ENCODE data around the gene AQP1. TPM values are rescaled to one million over a fixed set of nuclear protein-coding genes. Genes with fewer than 3 reads are reported as not detected.

AQP1 gene
- total RNA-seq, 1 experiment from 2014 or later: 0.52 TPM

GRCh38 chr7:30864101-30864500, 47.6 kb upstream of the AQP1 start:
- intact Hi-C loops (cut with micrococcal nuclease; ENCODE audit: unreplicated experiment): no loop called here
- no peak overlapping the region for H3K4me3 ChIP-seq (ENCODE audit: low read depth, low read length)
- ChIA-PET POLR2A (no interaction called here), CTCF (no interaction called here)
- no peaks in the 10 kb centered on the region for H3K36me3 Mint-ChIP-seq (ENCODE audit: insufficient read depth, unreplicated experiment)
- no peak for TF ChIP-seq CTCF (IDR thresholded peaks at IDR 0.05; ENCODE audit: insufficient read depth in 1 of 2, low read depth in 1 of 2, low read length in 1 of 2, severe bottlenecking in 1 of 2, unreplicated experiment in 1 of 2)
- peaks cover 31% of the 10 kb centered on the region for H3K4me1 ChIP-seq
- H3K36me3 ChIP-seq (ENCODE audit: control insufficient read depth, insufficient read depth, low read length): no peaks in the 10 kb centered on the region
- no peaks in the 10 kb centered on the region for H3K9me3 ChIP-seq
- no peak overlapping the region for H3K27ac Mint-ChIP-seq (ENCODE audit: unreplicated experiment)
- H3K4me1 Mint-ChIP-seq (ENCODE audit: low read depth, unreplicated experiment): peaks cover 26% of the 10 kb centered on the region
- no peak overlapping the region for H3K4me3 Mint-ChIP-seq (ENCODE audit: unreplicated experiment)
- H3K27me3 ChIP-seq (replicated peaks; ENCODE audit: control insufficient read depth, insufficient read depth, low read length): no peaks in the 10 kb centered on the region
- no TSS peak for BruUV-seq (replicated peaks)
- H3K9me3 Mint-ChIP-seq (ENCODE audit: unreplicated experiment): no peaks in the 10 kb centered on the region
- no peaks in the 10 kb centered on the region for H3K27me3 Mint-ChIP-seq (ENCODE audit: insufficient read depth, unreplicated experiment)
- no peak for DNase-seq

DNA sequence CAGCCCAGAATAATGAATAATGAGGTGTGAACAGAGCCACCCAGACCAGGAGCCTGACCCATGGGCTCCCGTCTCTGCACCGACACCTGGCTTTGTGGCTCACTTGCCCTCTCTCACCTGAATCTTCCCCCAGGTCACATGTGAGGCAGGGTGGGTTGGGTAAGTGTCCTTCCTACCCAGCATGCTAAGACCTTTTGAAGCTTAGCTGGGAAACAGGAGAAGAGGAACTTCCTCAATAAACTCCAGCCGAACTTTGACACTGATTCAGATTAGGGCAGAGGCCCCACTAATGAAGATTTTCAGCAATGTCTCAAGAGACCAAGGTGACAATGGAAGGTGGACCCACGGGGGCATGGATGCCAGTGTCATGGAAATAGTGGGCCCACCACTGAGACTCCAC, 46.6 kb upstream of the AQP1 start:
- Histone ChIP-seq H3K9me3 (no peaks in the 10 kb centered on the region), H3K4me3 (ENCODE audit: low read depth, low read length) (no peak overlapping the region), H3K36me3 (ENCODE audit: control insufficient read depth, insufficient read depth, low read length) (no peaks in the 10 kb centered on the region), H3K4me1 (peaks cover 31% of the 10 kb centered on the region), H3K27me3 (replicated peaks; ENCODE audit: control insufficient read depth, insufficient read depth, low read length) (no peaks in the 10 kb centered on the region)
- H3K27me3 Mint-ChIP-seq (ENCODE audit: insufficient read depth, unreplicated experiment): no peaks in the 10 kb centered on the region
- intact Hi-C loops (cut with micrococcal nuclease; ENCODE audit: unreplicated experiment): no loop called here
- TF ChIP-seq CTCF (IDR thresholded peaks at IDR 0.05; ENCODE audit: insufficient read depth in 1 of 2, low read depth in 1 of 2, low read length in 1 of 2, severe bottlenecking in 1 of 2, unreplicated experiment in 1 of 2): no peak
- H3K27ac Mint-ChIP-seq (ENCODE audit: unreplicated experiment): peak overlapping the region; percentile 40
- no peak overlapping the region for H3K4me3 Mint-ChIP-seq (ENCODE audit: unreplicated experiment)
- ChIA-PET POLR2A (no interaction called here), CTCF (no interaction called here)
- H3K9me3 Mint-ChIP-seq (ENCODE audit: unreplicated experiment): no peaks in the 10 kb centered on the region
- BruUV-seq (replicated peaks): no TSS peak
- peaks cover 26% of the 10 kb centered on the region for H3K4me1 Mint-ChIP-seq (ENCODE audit: low read depth, unreplicated experiment)
- H3K36me3 Mint-ChIP-seq (ENCODE audit: insufficient read depth, unreplicated experiment): no peaks in the 10 kb centered on the region
- no peak for DNase-seq

- Mint-ChIP-seq H3K27ac (ENCODE audit: unreplicated experiment) (peak overlapping the region; percentile 40), H3K27me3 (ENCODE audit: insufficient read depth, unreplicated experiment) (no peaks in the 10 kb centered on the region), H3K36me3 (ENCODE audit: insufficient read depth, unreplicated experiment) (no peaks in the 10 kb centered on the region), H3K4me3 (ENCODE audit: unreplicated experiment) (no peak overlapping the region), H3K4me1 (ENCODE audit: low read depth, unreplicated experiment) (peaks cover 26% of the 10 kb centered on the region), H3K9me3 (ENCODE audit: unreplicated experiment) (no peaks in the 10 kb centered on the region)
- intact Hi-C loops (cut with micrococcal nuclease; ENCODE audit: unreplicated experiment): no loop called here
- H3K27me3 ChIP-seq (replicated peaks; ENCODE audit: control insufficient read depth, insufficient read depth, low read length): no peaks in the 10 kb centered on the region
- BruUV-seq (replicated peaks): no TSS peak
- no peak for TF ChIP-seq CTCF (IDR thresholded peaks at IDR 0.05; ENCODE audit: insufficient read depth in 1 of 2, low read depth in 1 of 2, low read length in 1 of 2, severe bottlenecking in 1 of 2, unreplicated experiment in 1 of 2)
- CTCF ChIA-PET: no interaction called here
- H3K9me3 ChIP-seq: no peaks in the 10 kb centered on the region
- peaks cover 31% of the 10 kb centered on the region for H3K4me1 ChIP-seq
- DNase-seq: no peak
- no peak overlapping the region for H3K4me3 ChIP-seq (ENCODE audit: low read depth, low read length)
- no peaks in the 10 kb centered on the region for H3K36me3 ChIP-seq (ENCODE audit: control insufficient read depth, insufficient read depth, low read length)
- POLR2A ChIA-PET: no interaction called here
Measured at GRCh38 chr7:30865821-30866220, 45.8 kb upstream of the AQP1 start.

Data from Caco-2 (cell line).